Measurements from ENCODE around the gene TECPR1.

Gene TECPR1

DNA sequence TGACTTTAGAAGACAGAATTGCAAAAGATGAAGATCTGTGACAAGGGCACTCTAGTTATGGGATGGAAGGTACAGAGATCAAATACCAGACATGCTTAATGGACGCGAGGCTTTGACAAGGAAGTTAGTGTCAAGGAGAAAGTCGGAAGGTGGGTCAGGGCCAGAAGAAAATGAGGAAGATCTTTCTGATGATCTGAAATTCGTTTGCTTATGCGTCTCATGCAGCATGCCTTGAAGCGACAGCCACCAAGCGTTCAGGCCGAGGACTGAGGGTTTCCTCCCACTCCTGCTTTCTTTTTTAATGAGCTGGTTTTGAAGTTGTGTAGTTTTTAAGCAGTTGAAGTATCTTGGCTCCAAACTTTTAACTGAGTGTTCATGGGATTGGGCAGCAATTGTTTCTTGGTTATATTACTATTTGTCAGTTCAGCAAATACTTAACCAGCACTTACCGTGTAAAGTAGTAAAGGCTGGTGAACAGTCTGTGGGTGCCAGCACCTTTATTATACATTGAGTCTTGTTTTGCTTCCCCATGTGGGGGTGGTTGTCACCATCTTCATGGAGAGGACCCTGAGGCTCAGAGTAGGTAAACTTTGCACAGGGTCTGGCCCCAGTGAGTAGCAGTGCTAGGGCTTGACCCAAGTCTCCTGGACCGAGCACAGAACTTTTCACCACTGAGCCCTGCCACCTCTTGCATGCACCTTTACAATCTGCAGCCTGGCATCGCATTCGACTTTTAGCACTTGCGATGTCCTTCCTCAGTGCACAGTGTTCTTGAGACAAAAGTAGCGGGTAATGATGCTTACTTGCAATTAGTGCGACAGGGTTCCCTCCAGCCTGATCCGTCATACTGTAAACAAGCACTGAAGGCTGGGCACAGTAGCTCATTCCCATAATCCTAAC is 55.1 kb downstream of the TECPR1 start:
- TF ChIP-seq EZH2phosphoT487 (IDR thresholded peaks at IDR 0.05; ENCODE audit: borderline replicate concordance, low read length), result no peak
- no peak for TF ChIP-seq CTCF (IDR thresholded peaks at IDR 0.05; ENCODE audit: low read depth, low read length, poor library complexity, severe bottlenecking)
- no peaks in the 10 kb centered on the region for H3K9me2 ChIP-seq (replicated peaks; ENCODE audit: control insufficient read depth, low read length)
- peaks cover 29% of the 10 kb centered on the region for H3F3A ChIP-seq (ENCODE audit: control insufficient read depth, insufficient read depth)
- peaks cover 25% of the 10 kb centered on the region for H3K36me3 ChIP-seq (ENCODE audit: control insufficient read depth, low read length)
- peaks cover 65% of the 10 kb centered on the region for H4K20me1 ChIP-seq (ENCODE audit: control insufficient read depth, insufficient read depth, low read depth, low read length)
- no peak overlapping the region for H3K4me2 ChIP-seq (ENCODE audit: low read length)
- H3K4me1 ChIP-seq (ENCODE audit: control insufficient read depth, low read length), result peaks cover 35% of the 10 kb centered on the region
- peaks cover 2% of the 10 kb centered on the region for H3K79me2 ChIP-seq (ENCODE audit: control insufficient read depth, low read length)
- no peak overlapping the region for H3K27ac ChIP-seq (ENCODE audit: low read depth, low read length)
- H3K27me3 ChIP-seq (ENCODE audit: control insufficient read depth, low read length), result peaks cover 22% of the 10 kb centered on the region
- H3K4me3 ChIP-seq (ENCODE audit: low read length), result no peak overlapping the region
- peaks cover 4% of the 10 kb centered on the region; the same call in 1 of the 2 replicates for H3K9me3 ChIP-seq (ENCODE audit: control insufficient read depth, insufficient read depth, low read length)

GRCh38 chr7:98194672-98195457 is 57.2 kb downstream of the TECPR1 start:
- TF ChIP-seq CTCF (IDR thresholded peaks at IDR 0.05; ENCODE audit: low read depth, low read length, poor library complexity, severe bottlenecking) (no peak), EZH2phosphoT487 (IDR thresholded peaks at IDR 0.05; ENCODE audit: borderline replicate concordance, low read length) (no peak)
- Histone ChIP-seq H3K27ac (ENCODE audit: low read depth, low read length) (no peak overlapping the region), H3K4me3 (ENCODE audit: low read length) (no peak overlapping the region), H3K36me3 (ENCODE audit: control insufficient read depth, low read length) (peaks cover 32% of the 10 kb centered on the region), H3K4me1 (ENCODE audit: control insufficient read depth, low read length) (peaks cover 14% of the 10 kb centered on the region), H3K4me2 (ENCODE audit: low read length) (no peak overlapping the region), H3K79me2 (ENCODE audit: control insufficient read depth, low read length) (no peaks in the 10 kb centered on the region), H3K9me2 (replicated peaks; ENCODE audit: control insufficient read depth, low read length) (no peaks in the 10 kb centered on the region), H4K20me1 (ENCODE audit: control insufficient read depth, insufficient read depth, low read depth, low read length) (peaks cover 51% of the 10 kb centered on the region), H3K9me3 (ENCODE audit: control insufficient read depth, insufficient read depth, low read length) (peaks cover 4% of the 10 kb centered on the region; the same call in 1 of the 2 replicates), H3K27me3 (ENCODE audit: control insufficient read depth, low read length) (peaks cover 13% of the 10 kb centered on the region; the same call in 1 of the 2 replicates), H3F3A (ENCODE audit: control insufficient read depth, insufficient read depth) (peaks cover 15% of the 10 kb centered on the region)

GRCh38 chr7:98194186-98194585 is 57.8 kb downstream of the TECPR1 start:
- peaks cover 9% of the 10 kb centered on the region; the same call in 1 of the 2 replicates for H3F3A ChIP-seq (ENCODE audit: control insufficient read depth, insufficient read depth)
- no peak overlapping the region for H3K4me2 ChIP-seq (ENCODE audit: low read length)
- peaks cover 7% of the 10 kb centered on the region for H3K4me1 ChIP-seq (ENCODE audit: control insufficient read depth, low read length)
- no peak overlapping the region for H3K4me3 ChIP-seq (ENCODE audit: low read length)
- H3K9me3 ChIP-seq (ENCODE audit: control insufficient read depth, insufficient read depth, low read length), result peaks cover 4% of the 10 kb centered on the region; the same call in 1 of the 2 replicates
- H3K36me3 ChIP-seq (ENCODE audit: control insufficient read depth, low read length), result peaks cover 35% of the 10 kb centered on the region
- H3K9me2 ChIP-seq (replicated peaks; ENCODE audit: control insufficient read depth, low read length), result no peaks in the 10 kb centered on the region
- peaks cover 9% of the 10 kb centered on the region; the same call in 1 of the 2 replicates for H3K27me3 ChIP-seq (ENCODE audit: control insufficient read depth, low read length)
- no peaks in the 10 kb centered on the region for H3K79me2 ChIP-seq (ENCODE audit: control insufficient read depth, low read length)
- H3K27ac ChIP-seq (ENCODE audit: low read depth, low read length), result no peak overlapping the region
- H4K20me1 ChIP-seq (ENCODE audit: control insufficient read depth, insufficient read depth, low read depth, low read length), result peaks cover 45% of the 10 kb centered on the region
- no peak for TF ChIP-seq CTCF (IDR thresholded peaks at IDR 0.05; ENCODE audit: low read depth, low read length, poor library complexity, severe bottlenecking)
